IMR-90 (cell line): ENCODE results near the gene ICAM4.

Experiments
- CHD1 ChIP-seq: IDR thresholded peaks from 2 replicates; pipeline ENCODE4 v1.6.1; 2012; ENCODE audit warnings: low read depth, low read length, improper control_type of control experiment
- FOS ChIP-seq: fragments of 150-350 bp; IDR thresholded peaks from 2 replicates; pipeline ENCODE4 v1.6.1; 2016; ENCODE audit warnings: low read depth, low read length
- NFE2L2 ChIP-seq: fragments of 150-350 bp; IDR thresholded peaks from 2 replicates; pipeline ENCODE4 v1.6.1; 2016; ENCODE audit warnings: low read depth, mild to moderate bottlenecking, low read length
- POLR2A ChIP-seq: IDR thresholded peaks from 2 replicates; pipeline ENCODE4 v1.6.1; 2012; ENCODE audit warnings: mild to moderate bottlenecking, low read depth, low read length
- RAD21 ChIP-seq: IDR thresholded peaks from 2 replicates; pipeline ENCODE4 v1.6.1; 2012; ENCODE audit warnings: low read length, improper control_type of control experiment
- RCOR1 ChIP-seq: IDR thresholded peaks from 2 replicates; pipeline ENCODE4 v1.6.1; 2012; ENCODE audit warnings: mild to moderate bottlenecking, low read length, improper control_type of control experiment; ENCODE audit not compliant: insufficient replicate concordance
- RFX5 ChIP-seq: IDR thresholded peaks from 2 replicates; pipeline ENCODE4 v1.8.0; 2012; ENCODE audit warnings: low read depth, mild to moderate bottlenecking, low read length, moderate library complexity
- SMC3 ChIP-seq: fragments of 150-350 bp; IDR thresholded peaks from 2 replicates; pipeline ENCODE4 v1.6.1; 2016; ENCODE audit warnings: low read depth, mild to moderate bottlenecking, antibody characterized with exemption, low read length, moderate library complexity
- TF ChIP-seq, protein P1 (sequence below): conservative IDR thresholded peaks from 2 replicates; pipeline ENCODE4 v1.5.1; 2012; ENCODE audit warnings: mild to moderate bottlenecking, low read depth, low read length, improper control_type of control experiment

DNA sequence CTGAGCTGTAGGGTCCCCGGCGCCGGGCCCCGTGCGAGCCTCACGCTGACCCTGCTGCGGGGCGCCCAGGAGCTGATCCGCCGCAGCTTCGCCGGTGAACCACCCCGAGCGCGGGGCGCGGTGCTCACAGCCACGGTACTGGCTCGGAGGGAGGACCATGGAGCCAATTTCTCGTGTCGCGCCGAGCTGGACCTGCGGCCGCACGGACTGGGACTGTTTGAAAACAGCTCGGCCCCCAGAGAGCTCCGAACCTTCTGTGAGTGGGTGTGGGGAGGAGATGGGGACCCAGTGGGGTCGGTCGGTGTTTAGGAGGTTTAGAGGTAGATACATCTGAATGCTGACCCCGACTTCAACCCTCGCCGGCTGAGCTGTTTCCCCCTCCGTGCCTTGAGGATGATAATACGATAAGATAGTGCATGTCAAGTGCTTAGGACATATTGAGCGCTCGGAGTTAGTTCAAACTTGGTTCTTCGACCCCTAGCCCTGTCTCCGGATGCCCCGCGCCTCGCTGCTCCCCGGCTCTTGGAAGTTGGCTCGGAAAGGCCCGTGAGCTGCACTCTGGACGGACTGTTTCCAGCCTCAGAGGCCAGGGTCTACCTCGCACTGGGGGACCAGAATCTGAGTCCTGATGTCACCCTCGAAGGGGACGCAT lies 4.9 kb downstream of the ICAM4 start:
- TF ChIP-seq, protein P1, sequence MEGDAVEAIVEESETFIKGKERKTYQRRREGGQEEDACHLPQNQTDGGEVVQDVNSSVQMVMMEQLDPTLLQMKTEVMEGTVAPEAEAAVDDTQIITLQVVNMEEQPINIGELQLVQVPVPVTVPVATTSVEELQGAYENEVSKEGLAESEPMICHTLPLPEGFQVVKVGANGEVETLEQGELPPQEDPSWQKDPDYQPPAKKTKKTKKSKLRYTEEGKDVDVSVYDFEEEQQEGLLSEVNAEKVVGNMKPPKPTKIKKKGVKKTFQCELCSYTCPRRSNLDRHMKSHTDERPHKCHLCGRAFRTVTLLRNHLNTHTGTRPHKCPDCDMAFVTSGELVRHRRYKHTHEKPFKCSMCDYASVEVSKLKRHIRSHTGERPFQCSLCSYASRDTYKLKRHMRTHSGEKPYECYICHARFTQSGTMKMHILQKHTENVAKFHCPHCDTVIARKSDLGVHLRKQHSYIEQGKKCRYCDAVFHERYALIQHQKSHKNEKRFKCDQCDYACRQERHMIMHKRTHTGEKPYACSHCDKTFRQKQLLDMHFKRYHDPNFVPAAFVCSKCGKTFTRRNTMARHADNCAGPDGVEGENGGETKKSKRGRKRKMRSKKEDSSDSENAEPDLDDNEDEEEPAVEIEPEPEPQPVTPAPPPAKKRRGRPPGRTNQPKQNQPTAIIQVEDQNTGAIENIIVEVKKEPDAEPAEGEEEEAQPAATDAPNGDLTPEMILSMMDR = no peak
- TF ChIP-seq SMC3 (no peak), RCOR1 (no peak), RAD21 (no peak), POLR2A (no peak), FOS (no peak), RFX5 (no peak), CHD1 (no peak), NFE2L2 (no peak)
